GM23338 (cell line): ENCODE data around the gene TBCEL. TPM values are rescaled to one million over a fixed set of nuclear protein-coding genes. Genes with fewer than 3 reads are reported as not detected.

Experiments
- ATAC-seq: fragments of 200-7000 bp; cut with Tn5 transposase; 3 replicates; pipeline ENCODE4 v1.9.1; 2020
- DNase-seq: peaks from one replicate; pipeline ENCODE4 v3.0.0-alpha.2; 2015; ENCODE audit warnings: low spot score
- H2AFZ ChIP-seq: fragments of 200-600 bp; sonication (generic); 2 replicates; pipeline ENCODE4 v1.8.0; 2016; ENCODE audit warnings: antibody characterized with exemption, mild to moderate bottlenecking, moderate library complexity
- H3F3A ChIP-seq: fragments of 200-600 bp; sonication (generic); replicated peaks from 2 replicates; pipeline ENCODE4 v1.8.0; 2017; ENCODE audit warnings: antibody characterized with exemption, mixed run types, low read depth
- H3K27ac ChIP-seq: fragments of 200-600 bp; sonication (generic); 2 replicates; pipeline ENCODE4 v1.6.1; 2016; ENCODE audit warnings: low read depth
- H3K27me3 ChIP-seq: fragments of 200-600 bp; sonication (generic); 2 replicates; pipeline ENCODE4 v1.8.0; 2016; ENCODE audit warnings: mild to moderate bottlenecking, mixed run types, moderate library complexity; ENCODE audit not compliant: insufficient read depth
- H3K36me3 ChIP-seq: fragments of 200-600 bp; sonication (generic); 2 replicates; pipeline ENCODE4 v1.8.0; 2016; ENCODE audit warnings: mild to moderate bottlenecking; ENCODE audit not compliant: insufficient read depth
- H3K4me1 ChIP-seq: fragments of 200-600 bp; sonication (generic); 2 replicates; pipeline ENCODE4 v1.8.0; 2016; ENCODE audit warnings: mild to moderate bottlenecking, moderate library complexity; ENCODE audit not compliant: insufficient read depth
- H3K4me2 ChIP-seq: fragments of 200-600 bp; sonication (generic); 2 replicates; pipeline ENCODE4 v1.7.1; 2017; ENCODE audit warnings: mixed run types
- H3K4me3 ChIP-seq: fragments of 200-600 bp; sonication (generic); 2 replicates; pipeline ENCODE4 v1.6.1; 2016; ENCODE audit warnings: mixed run types
- H3K79me2 ChIP-seq: fragments of 200-600 bp; sonication (generic); replicated peaks from 2 replicates; pipeline ENCODE4 v1.8.0; 2017; ENCODE audit warnings: mild to moderate bottlenecking; ENCODE audit not compliant: insufficient read depth
- H3K9me2 ChIP-seq: fragments of 200-600 bp; sonication (generic); 2 replicates; pipeline ENCODE4 v1.8.0; 2017; ENCODE audit not compliant: insufficient read depth
- H4K20me1 ChIP-seq: fragments of 200-600 bp; sonication (generic); replicated peaks from 2 replicates; pipeline ENCODE4 v1.8.0; 2017; ENCODE audit warnings: mild to moderate bottlenecking; ENCODE audit not compliant: insufficient read depth
- H3K27ac Mint-ChIP-seq: 2 replicates; pipeline ENCODE4 v1.8.0; 2020; ENCODE audit warnings: inconsistent platforms, mild to moderate bottlenecking, moderate library complexity, mixed read lengths
- H3K27me3 Mint-ChIP-seq: 3 replicates; pipeline ENCODE4 v1.8.0; 2022; ENCODE audit warnings: low read depth, mild to moderate bottlenecking, moderate library complexity, mixed read lengths, inconsistent platforms; ENCODE audit not compliant: insufficient read depth, poor library complexity
- H3K36me3 Mint-ChIP-seq: 3 replicates; pipeline ENCODE4 v1.8.0; 2021; ENCODE audit warnings: low read depth, mild to moderate bottlenecking, inconsistent platforms, moderate library complexity, mixed read lengths
- H3K4me1 Mint-ChIP-seq: 3 replicates; pipeline ENCODE4 v1.8.0; 2020; ENCODE audit warnings: mild to moderate bottlenecking, inconsistent platforms, mixed read lengths
- H3K4me3 Mint-ChIP-seq: 3 replicates; pipeline ENCODE4 v1.8.0; 2021; ENCODE audit warnings: moderate library complexity, mild to moderate bottlenecking, inconsistent platforms, mixed read lengths
- H3K9me3 Mint-ChIP-seq: 3 replicates; pipeline ENCODE4 v1.8.0; 2020; ENCODE audit warnings: moderate library complexity, mild to moderate bottlenecking, inconsistent platforms, mixed read lengths
- CREB1 ChIP-seq: fragments of 250-450 bp; sonication (Bioruptor Pico); IDR thresholded peaks from 2 replicates; pipeline ENCODE4 v1.5.0; 2020; ENCODE audit warnings: low read depth, mild to moderate bottlenecking, moderate library complexity
- EZH2 ChIP-seq: fragments of 200-600 bp; sonication (generic); IDR thresholded peaks from one replicate; pipeline ENCODE4 v1.8.0; 2017; ENCODE audit warnings: antibody characterized with exemption, mild to moderate bottlenecking, low read depth; ENCODE audit not compliant: unreplicated experiment
- EZH2phosphoT487 ChIP-seq: fragments of 200-600 bp; sonication (generic); IDR thresholded peaks from one replicate; pipeline ENCODE4 v1.8.1; 2018; ENCODE audit warnings: antibody characterized with exemption; ENCODE audit not compliant: unreplicated experiment
- JUNB ChIP-seq: IDR thresholded peaks from one replicate; pipeline ENCODE4 v1.6.1; 2016; ENCODE audit warnings: antibody characterized with exemption; ENCODE audit not compliant: unreplicated experiment
- NANOG ChIP-seq: IDR thresholded peaks from 2 replicates; pipeline ENCODE4 v1.6.1; 2016; ENCODE audit warnings: antibody characterized with exemption, borderline replicate concordance
- POLR2AphosphoS5 ChIP-seq: IDR thresholded peaks from 2 replicates; pipeline ENCODE4 v1.6.1; 2016; ENCODE audit warnings: antibody characterized with exemption, low read depth
- REST ChIP-seq: IDR thresholded peaks from one replicate; pipeline ENCODE4 v1.6.1; 2018; ENCODE audit warnings: antibody characterized with exemption; ENCODE audit not compliant: unreplicated experiment
- STAT1 ChIP-seq: IDR thresholded peaks from one replicate; pipeline ENCODE4 v1.6.1; 2016; ENCODE audit warnings: antibody characterized with exemption; ENCODE audit not compliant: unreplicated experiment
- ZNF114 ChIP-seq: fragments of 250-450 bp; sonication (Bioruptor Pico); IDR thresholded peaks from 2 replicates; pipeline ENCODE4 v1.5.0; 2020; ENCODE audit warnings: mild to moderate bottlenecking, moderate library complexity
- ZNF331 ChIP-seq: fragments of 250-450 bp; sonication (Bioruptor Pico); IDR thresholded peaks from 2 replicates; pipeline ENCODE4 v1.5.0; 2020; ENCODE audit warnings: low read depth, mild to moderate bottlenecking, moderate library complexity
- ZNF462 ChIP-seq: fragments of 250-450 bp; sonication (Bioruptor Pico); IDR thresholded peaks from 2 replicates; pipeline ENCODE4 v1.5.0; 2020; ENCODE audit warnings: mild to moderate bottlenecking, moderate library complexity
- polyA plus RNA-seq: library from polyadenylated mRNA; unstranded; fragments of >200 nt; fragmentation: Nextera tagmentation; extraction: Ambion mirVana; gene quantifications from 2 replicates; pipeline ENCODE4 v1.2.1, GENCODE V29; 2016
- total RNA-seq: library from RNA; depleted of rRNA; stranded (reverse); fragments of >200 nt; shearing (Covaris generic); gene quantifications from 2 replicates; pipeline ENCODE4 v1.2.3, GENCODE V29; 2014
- TF ChIP-seq, protein P1 (sequence below), 2 experiments: fragments of 200-600 bp in 1 of 2; sonication (generic) in 1 of 2; conservative IDR thresholded peaks; 2 replicates each; pipeline versions ENCODE4 v1.5.1 to v1.6.1; 2016 to 2017; ENCODE audit warnings: antibody characterized with exemption in 2 of 2, low read depth in 2 of 2, mild to moderate bottlenecking in 2 of 2, moderate library complexity in 1 of 2
- TF ChIP-seq, protein P2 (sequence below): IDR thresholded peaks from 2 replicates; pipeline ENCODE4 v1.6.1; 2016; ENCODE audit warnings: antibody characterized with exemption

Gene TBCEL
- total and polyA plus RNA-seq, 2 experiments from 2014 or later, result 5.4 to 16.2 TPM

DNA sequence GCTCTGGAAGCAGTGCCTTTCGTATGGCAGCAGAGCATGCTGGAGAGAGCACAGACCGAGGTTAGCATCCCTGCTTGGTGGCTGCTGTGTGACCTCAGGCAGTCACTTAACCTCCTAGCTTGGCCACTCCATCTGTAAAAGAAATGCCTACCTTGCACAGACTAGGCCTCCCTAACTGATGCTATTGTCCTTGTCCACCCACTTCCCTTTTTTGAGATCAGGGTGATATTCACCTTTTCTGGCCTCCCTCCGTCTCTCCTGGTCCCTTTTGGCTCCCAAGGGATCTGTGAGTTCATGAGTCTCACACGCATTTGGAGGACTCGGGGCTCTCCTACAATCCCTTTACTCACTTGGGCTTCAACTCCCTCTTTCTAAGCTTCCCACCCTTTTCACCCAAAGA is 114.4 kb downstream of the TBCEL start:
- H3K4me2 ChIP-seq, result no peak overlapping the region
- H2AFZ ChIP-seq, result no peak overlapping the region
- TF ChIP-seq, protein P1, sequence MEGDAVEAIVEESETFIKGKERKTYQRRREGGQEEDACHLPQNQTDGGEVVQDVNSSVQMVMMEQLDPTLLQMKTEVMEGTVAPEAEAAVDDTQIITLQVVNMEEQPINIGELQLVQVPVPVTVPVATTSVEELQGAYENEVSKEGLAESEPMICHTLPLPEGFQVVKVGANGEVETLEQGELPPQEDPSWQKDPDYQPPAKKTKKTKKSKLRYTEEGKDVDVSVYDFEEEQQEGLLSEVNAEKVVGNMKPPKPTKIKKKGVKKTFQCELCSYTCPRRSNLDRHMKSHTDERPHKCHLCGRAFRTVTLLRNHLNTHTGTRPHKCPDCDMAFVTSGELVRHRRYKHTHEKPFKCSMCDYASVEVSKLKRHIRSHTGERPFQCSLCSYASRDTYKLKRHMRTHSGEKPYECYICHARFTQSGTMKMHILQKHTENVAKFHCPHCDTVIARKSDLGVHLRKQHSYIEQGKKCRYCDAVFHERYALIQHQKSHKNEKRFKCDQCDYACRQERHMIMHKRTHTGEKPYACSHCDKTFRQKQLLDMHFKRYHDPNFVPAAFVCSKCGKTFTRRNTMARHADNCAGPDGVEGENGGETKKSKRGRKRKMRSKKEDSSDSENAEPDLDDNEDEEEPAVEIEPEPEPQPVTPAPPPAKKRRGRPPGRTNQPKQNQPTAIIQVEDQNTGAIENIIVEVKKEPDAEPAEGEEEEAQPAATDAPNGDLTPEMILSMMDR (conservative IDR thresholded peaks at IDR 0.05; ENCODE audit: low read depth in 2 of 2), result no peak
- no peak for TF ChIP-seq ZNF331 (CRISPR knock-in tag)
- no peak for TF ChIP-seq ZNF114
- no peak for TF ChIP-seq STAT1
- TF ChIP-seq, protein P2, sequence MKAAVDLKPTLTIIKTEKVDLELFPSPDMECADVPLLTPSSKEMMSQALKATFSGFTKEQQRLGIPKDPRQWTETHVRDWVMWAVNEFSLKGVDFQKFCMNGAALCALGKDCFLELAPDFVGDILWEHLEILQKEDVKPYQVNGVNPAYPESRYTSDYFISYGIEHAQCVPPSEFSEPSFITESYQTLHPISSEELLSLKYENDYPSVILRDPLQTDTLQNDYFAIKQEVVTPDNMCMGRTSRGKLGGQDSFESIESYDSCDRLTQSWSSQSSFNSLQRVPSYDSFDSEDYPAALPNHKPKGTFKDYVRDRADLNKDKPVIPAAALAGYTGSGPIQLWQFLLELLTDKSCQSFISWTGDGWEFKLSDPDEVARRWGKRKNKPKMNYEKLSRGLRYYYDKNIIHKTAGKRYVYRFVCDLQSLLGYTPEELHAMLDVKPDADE, result no peak
- no peak for TF ChIP-seq ZNF462 (CRISPR knock-in tag)
- no peak for TF ChIP-seq EZH2
- no peak for TF ChIP-seq NANOG
- TF ChIP-seq POLR2AphosphoS5, result no peak
- TF ChIP-seq CREB1 (CRISPR knock-in tag), result no peak
- no peak for TF ChIP-seq JUNB
- TF ChIP-seq REST, result no peak
- no peak for TF ChIP-seq EZH2phosphoT487
- H3F3A ChIP-seq, result no peaks in the 10 kb centered on the region
- no peaks in the 10 kb centered on the region; the same call in 2 of the 3 replicates for H3K4me1 Mint-ChIP-seq
- no peak overlapping the region for H3K4me3 Mint-ChIP-seq
- no peaks in the 10 kb centered on the region for H3K36me3 Mint-ChIP-seq
- no peak overlapping the region for H3K27ac Mint-ChIP-seq
- no peaks in the 10 kb centered on the region for H4K20me1 ChIP-seq
- ATAC-seq, result no peak
- H3K4me1 ChIP-seq, result no peaks in the 10 kb centered on the region
- peaks cover 7% of the 10 kb centered on the region for H3K27me3 Mint-ChIP-seq
- H3K27ac ChIP-seq, result no peak overlapping the region
- no peaks in the 10 kb centered on the region for H3K36me3 ChIP-seq
- no peak overlapping the region for H3K4me3 ChIP-seq
- no peaks in the 10 kb centered on the region for H3K9me2 ChIP-seq
- no peak for DNase-seq
- no peaks in the 10 kb centered on the region for H3K79me2 ChIP-seq
- H3K27me3 ChIP-seq, result no peaks in the 10 kb centered on the region
- H3K9me3 Mint-ChIP-seq, result no peaks in the 10 kb centered on the region
